Measurements from ENCODE around the gene RGMA. TPM values are rescaled to one million over a fixed set of nuclear protein-coding genes. Genes with fewer than 3 reads are reported as not detected.

The RGMA gene
- total and polyA plus RNA-seq, 5 donors: 9.2 to 16.4 (median 12.1) TPM

DNA sequence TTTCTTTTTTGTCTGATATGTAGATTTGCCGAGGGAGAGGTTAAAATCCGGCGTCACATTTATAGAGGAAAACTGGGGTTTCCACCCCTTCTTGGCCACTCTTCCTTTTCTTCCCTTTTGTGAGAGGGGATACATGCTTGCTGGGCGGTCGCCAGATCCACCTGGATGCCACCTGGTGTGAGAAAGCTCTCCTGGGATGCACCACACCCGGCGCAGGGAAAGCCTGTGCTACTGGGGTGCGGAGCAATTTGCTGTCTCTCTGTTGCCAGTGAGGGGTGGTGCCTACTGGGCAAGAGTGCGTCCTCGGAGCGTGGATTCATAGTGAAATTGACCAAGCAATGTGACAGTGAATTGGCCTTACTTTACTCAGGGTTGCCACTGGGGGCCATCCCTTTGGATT, 2.5 kb upstream of the RGMA start:
- H3K27me3 ChIP-seq (ENCODE audit: control insufficient read depth, insufficient read depth): no peaks in the 10 kb centered on the region
- intact Hi-C loops (cut with DNase I): no loop called here
- H3K9me3 ChIP-seq (ENCODE audit: control insufficient read depth, low read length): no peaks in the 10 kb centered on the region
- ATAC-seq (no peak), DNase-seq (no peak)
- no peak overlapping the region for H3K4me3 ChIP-seq (ENCODE audit: low read length)
- H3K27ac ChIP-seq (ENCODE audit: low read length): no peak overlapping the region
- no peaks in the 10 kb centered on the region for H3K4me1 ChIP-seq (ENCODE audit: control insufficient read depth, insufficient read depth, low read length)
- WGBS: 77% methylated on average over 11 of the region's 11 CpGs

DNA sequence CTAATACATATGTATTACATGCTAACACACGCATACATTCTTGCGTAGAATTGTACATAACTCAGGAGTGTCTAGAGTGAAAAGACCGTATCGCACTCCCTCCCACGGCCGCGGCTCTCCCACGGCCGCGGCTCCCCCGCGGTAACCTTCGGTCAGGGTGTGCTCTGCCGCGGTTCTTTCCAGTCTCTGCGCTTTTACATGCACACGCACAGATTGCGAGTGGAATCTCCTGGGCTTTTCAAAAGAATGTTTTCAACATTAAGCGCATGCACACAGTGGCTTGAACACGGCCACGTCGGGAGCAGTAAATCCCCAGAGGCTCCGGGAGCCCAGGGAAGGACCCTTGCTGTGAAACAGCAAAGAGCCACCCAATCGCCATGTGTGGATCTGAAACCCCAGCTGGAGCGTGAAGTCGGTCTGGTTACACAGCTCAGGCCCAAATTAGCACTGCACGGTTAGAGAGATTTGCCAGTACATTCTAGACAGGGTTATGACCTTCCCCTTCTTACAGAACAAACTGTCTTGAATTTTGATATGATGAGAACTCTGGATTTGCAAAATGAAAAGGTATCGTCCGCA, 805 bp upstream of the RGMA start:
- H3K4me3 ChIP-seq (ENCODE audit: low read length): peak overlapping the region; percentile 89
- 7% methylated on average over 29 of the region's 29 CpGs for WGBS
- peak overlapping the region; percentile 16 for H3K27ac ChIP-seq (ENCODE audit: low read length)
- peak; percentile 54 to 76 for ATAC-seq
- no peaks in the 10 kb centered on the region for H3K4me1 ChIP-seq (ENCODE audit: control insufficient read depth, insufficient read depth, low read length)
- intact Hi-C loops (cut with DNase I): loop anchor here in 1 of 4 donors (5.0 to 10.0 kb wide), 2 partner anchors 53 to 245 kb away; no protein-coding TSS in a partner anchor
- H3K27me3 ChIP-seq (ENCODE audit: control insufficient read depth, insufficient read depth): no peaks in the 10 kb centered on the region
- H3K9me3 ChIP-seq (ENCODE audit: control insufficient read depth, low read length): no peaks in the 10 kb centered on the region
- peak in 2 of 3 donors; percentile 48 to 63 for DNase-seq

DNA sequence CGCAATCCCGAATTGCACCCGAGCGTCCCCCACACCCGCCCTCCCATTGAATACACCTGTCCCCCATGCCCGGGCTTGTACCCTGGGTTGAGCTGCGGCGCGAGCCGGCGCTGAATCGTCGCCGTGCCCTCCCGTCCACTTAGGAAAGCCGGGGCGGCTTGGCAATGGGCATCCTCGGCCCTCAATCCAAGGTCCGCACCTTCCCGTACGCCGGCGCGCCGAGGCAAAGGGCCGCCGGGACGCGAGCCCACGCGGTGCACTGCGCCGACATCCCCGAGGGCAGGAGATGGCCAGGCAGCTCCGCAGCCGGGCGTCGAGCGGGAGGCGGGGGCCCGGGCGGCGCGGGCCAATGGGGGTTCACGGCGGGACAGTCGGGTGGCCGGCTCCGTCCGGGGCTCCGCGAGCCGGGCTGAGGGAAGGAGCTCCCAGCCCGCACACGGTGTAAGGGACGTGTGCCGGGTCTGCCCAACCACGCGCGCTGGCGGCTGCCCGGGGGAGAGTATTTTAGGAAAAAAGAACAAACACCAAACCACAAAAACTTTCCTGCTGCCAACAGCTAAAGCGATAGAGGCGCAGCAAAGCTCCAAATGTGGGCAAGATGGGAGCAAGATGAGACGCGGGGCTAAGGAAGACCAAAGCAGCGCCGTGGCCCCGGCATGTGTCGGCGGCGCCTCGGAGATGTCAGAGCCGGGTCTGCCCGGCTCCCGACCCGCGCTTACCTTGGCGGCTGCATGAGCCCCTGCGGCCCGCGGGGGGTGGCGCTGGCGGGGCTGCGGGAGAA, 621 bp downstream of the RGMA start:
- H3K4me3 ChIP-seq (ENCODE audit: low read length): peak overlapping the region; percentile 89
- no peak overlapping the region for H3K27ac ChIP-seq (ENCODE audit: low read length)
- no peaks in the 10 kb centered on the region for H3K4me1 ChIP-seq (ENCODE audit: control insufficient read depth, insufficient read depth, low read length)
- DNase-seq (peak; percentile 42 to 81 (median 69)), ATAC-seq (peak; percentile 72 to 76)
- no peaks in the 10 kb centered on the region for H3K27me3 ChIP-seq (ENCODE audit: control insufficient read depth, insufficient read depth)
- intact Hi-C loops (cut with DNase I): loop anchor here in 1 of 4 donors (5.0 to 10.0 kb wide), 2 partner anchors 51 to 246 kb away; no protein-coding TSS in a partner anchor
- H3K9me3 ChIP-seq (ENCODE audit: control insufficient read depth, low read length): no peaks in the 10 kb centered on the region
- WGBS: under 1% methylated on average over 85 of the region's 85 CpGs

DNA sequence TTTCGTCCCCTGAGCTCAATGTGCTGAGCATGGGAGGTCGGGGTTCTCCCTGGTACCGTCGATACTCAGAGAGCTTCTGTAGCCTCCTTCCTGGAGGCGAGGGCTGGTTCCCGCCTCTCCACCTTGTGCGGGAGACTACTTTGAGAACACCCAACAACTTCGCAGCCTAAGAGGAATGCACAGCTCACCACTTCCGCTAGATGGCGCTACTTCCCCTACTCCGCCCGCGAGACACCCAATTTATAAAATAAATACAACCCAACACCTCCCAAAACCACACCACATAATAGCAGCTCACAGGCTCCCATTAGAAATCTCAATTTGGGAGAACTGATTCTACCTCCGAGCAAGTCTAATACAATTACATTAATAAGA, 1.2 kb downstream of the RGMA start:
- peak; percentile 71 to 78 for ATAC-seq
- WGBS: under 1% methylated on average over 14 of the region's 14 CpGs
- no peaks in the 10 kb centered on the region for H3K4me1 ChIP-seq (ENCODE audit: control insufficient read depth, insufficient read depth, low read length)
- no peaks in the 10 kb centered on the region for H3K27me3 ChIP-seq (ENCODE audit: control insufficient read depth, insufficient read depth)
- DNase-seq: peak; percentile 64 to 90 (median 83)
- intact Hi-C loops (cut with DNase I): loop anchor here in 1 of 4 donors (5.0 to 10.0 kb wide), 2 partner anchors 51 to 247 kb away; no protein-coding TSS in a partner anchor
- no peak overlapping the region for H3K27ac ChIP-seq (ENCODE audit: low read length)
- H3K4me3 ChIP-seq (ENCODE audit: low read length): peak overlapping the region; percentile 89
- no peaks in the 10 kb centered on the region for H3K9me3 ChIP-seq (ENCODE audit: control insufficient read depth, low read length)

DNA sequence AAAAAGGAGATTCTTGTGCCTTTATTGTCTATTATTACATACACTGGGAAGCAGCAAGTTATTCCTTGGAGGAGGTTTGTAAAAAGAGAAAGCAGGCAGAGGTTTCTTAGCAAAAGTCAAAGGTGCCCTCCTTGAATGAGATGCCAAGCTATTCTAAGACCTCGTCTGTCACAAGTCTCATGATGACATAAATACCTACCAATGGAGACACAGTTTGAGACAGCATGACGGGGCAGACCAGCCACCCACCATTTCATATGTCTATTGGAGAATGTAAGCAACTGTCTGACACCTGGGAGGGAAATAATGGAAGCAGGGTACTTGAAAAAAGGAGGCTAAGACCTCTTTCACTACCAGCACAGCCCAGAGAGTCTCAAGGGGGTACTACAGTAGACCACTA, 2.2 kb downstream of the RGMA start:
- DNase-seq: no peak
- intact Hi-C loops (cut with DNase I): loop anchor here in 1 of 4 donors (5.0 to 10.0 kb wide), 2 partner anchors 49 to 248 kb away; no protein-coding TSS in a partner anchor
- no peaks in the 10 kb centered on the region for H3K4me1 ChIP-seq (ENCODE audit: control insufficient read depth, insufficient read depth, low read length)
- ATAC-seq: no peak
- no peak overlapping the region for H3K27ac ChIP-seq (ENCODE audit: low read length)
- no peaks in the 10 kb centered on the region for H3K27me3 ChIP-seq (ENCODE audit: control insufficient read depth, insufficient read depth)
- no peaks in the 10 kb centered on the region for H3K9me3 ChIP-seq (ENCODE audit: control insufficient read depth, low read length)
- no peak overlapping the region for H3K4me3 ChIP-seq (ENCODE audit: low read length)
- WGBS: 63% methylated on average over 2 of the region's 2 CpGs

DNA sequence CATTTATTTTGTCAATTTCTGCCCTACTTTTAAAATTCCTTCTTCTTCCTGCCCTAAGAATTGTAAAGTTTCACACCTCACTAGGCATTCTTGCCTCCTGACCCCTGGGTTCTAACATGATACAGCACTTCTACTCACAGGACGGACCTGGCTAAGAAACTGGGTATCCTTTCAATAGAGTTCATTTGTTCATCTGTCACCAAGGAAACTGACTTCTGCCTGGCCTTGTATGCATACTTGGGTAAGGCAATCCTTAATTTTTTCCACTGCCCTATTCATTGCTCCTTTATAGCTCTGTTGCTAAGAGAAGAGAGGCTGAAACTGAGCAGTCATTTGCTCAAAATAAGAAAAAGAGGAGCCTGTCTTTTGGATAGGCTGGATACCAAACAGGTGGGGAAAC, 3.3 kb downstream of the RGMA start:
- DNase-seq (no peak), ATAC-seq (no peak)
- 70% methylated on average over 1 of the region's 1 CpG for WGBS
- no peaks in the 10 kb centered on the region for H3K27me3 ChIP-seq (ENCODE audit: control insufficient read depth, insufficient read depth)
- no peaks in the 10 kb centered on the region for H3K9me3 ChIP-seq (ENCODE audit: control insufficient read depth, low read length)
- H3K4me3 ChIP-seq (ENCODE audit: low read length): no peak overlapping the region
- no peak overlapping the region for H3K27ac ChIP-seq (ENCODE audit: low read length)
- intact Hi-C loops (cut with DNase I): loop anchor here in 1 of 4 donors (5.0 to 10.0 kb wide), 2 partner anchors 48 to 249 kb away; no protein-coding TSS in a partner anchor
- no peaks in the 10 kb centered on the region for H3K4me1 ChIP-seq (ENCODE audit: control insufficient read depth, insufficient read depth, low read length)

DNA sequence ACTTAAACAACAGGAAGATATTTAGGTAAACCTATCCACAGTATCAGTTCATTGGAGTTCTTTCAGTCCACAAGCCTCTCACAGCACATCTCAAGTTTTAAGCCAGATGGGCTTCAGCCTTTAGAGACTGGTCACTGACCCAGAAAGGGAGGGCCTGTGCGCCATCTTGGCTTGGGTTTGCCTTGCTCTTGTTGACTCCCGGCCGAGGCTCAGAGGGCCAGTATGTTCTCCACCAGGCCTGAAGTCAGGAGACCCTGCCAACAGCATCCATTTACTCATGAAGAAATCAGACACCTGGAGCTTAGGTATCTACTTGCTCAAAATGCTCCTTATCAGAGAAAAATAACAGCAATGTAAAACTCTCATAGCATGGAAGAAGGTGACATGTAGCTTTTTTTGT, 6.2 kb downstream of the RGMA start:
- H3K27me3 ChIP-seq (ENCODE audit: control insufficient read depth, insufficient read depth): no peaks in the 10 kb centered on the region
- H3K4me1 ChIP-seq (ENCODE audit: control insufficient read depth, insufficient read depth, low read length): no peaks in the 10 kb centered on the region
- no peaks in the 10 kb centered on the region for H3K9me3 ChIP-seq (ENCODE audit: control insufficient read depth, low read length)
- no peak for DNase-seq
- WGBS: 98% methylated on average over 3 of the region's 3 CpGs
- no peak for ATAC-seq
- no peak overlapping the region for H3K27ac ChIP-seq (ENCODE audit: low read length)
- intact Hi-C loops (cut with DNase I): loop anchor here in 1 of 4 donors (10.0 kb wide), 1 partner anchor 252 kb away; no protein-coding TSS in a partner anchor
- H3K4me3 ChIP-seq (ENCODE audit: low read length): no peak overlapping the region

DNA sequence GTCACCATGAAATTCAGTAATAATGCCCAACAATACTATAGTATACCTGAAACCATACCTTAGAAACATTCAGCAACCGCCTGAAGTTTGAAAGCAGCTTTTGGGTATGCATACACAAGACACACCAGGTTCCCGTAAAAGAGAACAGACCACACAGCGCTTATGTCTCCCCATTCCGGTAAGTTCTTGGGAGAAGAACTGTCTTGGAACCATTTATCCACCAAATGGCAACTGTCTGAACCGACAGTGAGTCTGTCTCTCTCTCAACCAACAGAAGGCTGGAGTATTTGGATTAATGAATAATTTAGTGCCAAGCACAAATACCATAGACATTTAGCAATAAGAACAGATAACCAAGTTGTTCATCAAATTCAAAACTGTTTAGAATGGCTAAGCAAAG, 7.6 kb downstream of the RGMA start:
- H3K27ac ChIP-seq (ENCODE audit: low read length): no peak overlapping the region

DNA sequence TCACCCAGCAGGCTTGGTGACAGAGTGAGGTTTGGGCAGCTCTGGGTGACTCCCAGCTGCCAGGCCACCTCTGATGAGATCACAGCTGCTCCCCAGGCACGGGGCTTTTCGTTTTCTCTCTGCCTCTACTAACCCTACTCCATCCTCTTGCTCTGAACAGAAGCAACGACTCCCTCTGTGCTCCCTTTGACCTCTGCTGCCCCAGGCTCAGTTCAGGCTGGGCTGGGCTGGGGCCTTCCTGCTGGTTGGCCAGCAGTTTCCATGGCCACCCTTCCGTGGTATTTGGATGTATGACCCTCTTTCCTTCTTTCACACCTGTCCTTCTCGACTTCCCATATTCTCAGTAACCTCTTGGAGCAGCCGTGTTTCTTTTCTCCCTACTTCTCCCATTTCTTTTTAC, 8.6 kb downstream of the RGMA start:
- ATAC-seq (no peak), DNase-seq (no peak)
- Histone ChIP-seq H3K27ac (ENCODE audit: low read length) (no peak overlapping the region), H3K9me3 (ENCODE audit: control insufficient read depth, low read length) (no peaks in the 10 kb centered on the region), H3K4me3 (ENCODE audit: low read length) (no peak overlapping the region), H3K27me3 (ENCODE audit: control insufficient read depth, insufficient read depth) (no peaks in the 10 kb centered on the region), H3K4me1 (ENCODE audit: control insufficient read depth, insufficient read depth, low read length) (no peaks in the 10 kb centered on the region)
- intact Hi-C loops (cut with DNase I): loop anchor here in 1 of 4 donors (10.0 kb wide), 1 partner anchor 254 kb away; no protein-coding TSS in a partner anchor
- 70% methylated on average over 6 of the region's 6 CpGs for WGBS

More for the DNA sequence above, 7.6 kb downstream of the RGMA start:
- no peaks in the 10 kb centered on the region for H3K27me3 ChIP-seq (ENCODE audit: control insufficient read depth, insufficient read depth)
- DNase-seq (no peak), ATAC-seq (no peak)
- no peaks in the 10 kb centered on the region for H3K9me3 ChIP-seq (ENCODE audit: control insufficient read depth, low read length)
- no peak overlapping the region for H3K4me3 ChIP-seq (ENCODE audit: low read length)
- WGBS: 84% methylated on average over 5 of the region's 5 CpGs
- H3K4me1 ChIP-seq (ENCODE audit: control insufficient read depth, insufficient read depth, low read length): no peaks in the 10 kb centered on the region
- intact Hi-C loops (cut with DNase I): loop anchor here in 1 of 4 donors (10.0 kb wide), 1 partner anchor 253 kb away; no protein-coding TSS in a partner anchor

DNA sequence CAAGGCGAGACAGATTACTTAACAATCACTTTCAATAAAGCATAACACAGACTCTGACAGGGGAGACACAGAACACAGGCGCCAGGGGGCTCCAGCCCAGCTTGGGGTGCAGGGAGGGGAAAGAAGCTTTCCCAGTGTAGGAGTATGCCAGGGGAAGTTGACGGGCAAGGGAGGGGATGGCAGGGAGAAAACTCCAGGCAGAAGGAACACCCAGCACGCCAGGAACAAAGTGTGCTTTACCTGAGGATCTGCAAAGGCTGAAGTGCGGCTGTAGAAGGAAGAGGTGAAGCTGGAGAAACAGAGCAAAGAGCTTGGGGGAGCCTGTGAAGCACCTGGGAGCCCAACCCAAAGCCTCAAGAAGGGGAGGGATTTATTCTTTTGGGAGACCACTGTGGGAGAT, 12.1 kb downstream of the RGMA start:
- no peak for ATAC-seq
- no peak overlapping the region for H3K27ac ChIP-seq (ENCODE audit: low read length)

DNA sequence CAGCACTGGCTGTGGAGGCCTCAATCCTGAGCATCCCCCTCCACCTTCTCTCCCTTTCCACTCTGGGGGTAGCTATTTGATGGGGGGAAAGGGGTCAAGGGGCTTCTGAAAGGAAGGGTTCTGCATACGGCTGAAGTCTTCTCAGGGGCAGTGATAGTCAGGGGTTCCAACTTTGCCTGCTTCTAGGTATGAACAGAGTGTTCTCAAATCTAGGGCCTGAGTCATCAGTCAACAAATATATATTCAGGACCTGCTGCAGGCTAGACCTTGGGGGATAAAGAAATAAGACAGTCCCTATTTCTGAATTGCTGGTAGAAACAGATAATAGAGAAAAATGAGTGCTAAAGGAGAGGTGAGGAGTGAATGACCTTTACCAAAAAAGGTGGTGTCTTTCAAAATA, 12.8 kb downstream of the RGMA start:
- no peak overlapping the region for H3K27ac ChIP-seq (ENCODE audit: low read length)
- no peaks in the 10 kb centered on the region for H3K27me3 ChIP-seq (ENCODE audit: control insufficient read depth, insufficient read depth)
- no peak overlapping the region for H3K4me3 ChIP-seq (ENCODE audit: low read length)
- ATAC-seq (no peak), DNase-seq (no peak)
- H3K9me3 ChIP-seq (ENCODE audit: control insufficient read depth, low read length): no peaks in the 10 kb centered on the region
- intact Hi-C loops (cut with DNase I): no loop called here
- 87% methylated on average over 1 of the region's 1 CpG for WGBS
- H3K4me1 ChIP-seq (ENCODE audit: control insufficient read depth, insufficient read depth, low read length): no peaks in the 10 kb centered on the region

More for the DNA sequence above, 12.1 kb downstream of the RGMA start:
- no peaks in the 10 kb centered on the region for H3K27me3 ChIP-seq (ENCODE audit: control insufficient read depth, insufficient read depth)
- DNase-seq: no peak
- no peaks in the 10 kb centered on the region for H3K4me1 ChIP-seq (ENCODE audit: control insufficient read depth, insufficient read depth, low read length)
- H3K4me3 ChIP-seq (ENCODE audit: low read length): no peak overlapping the region
- 84% methylated on average over 5 of the region's 5 CpGs for WGBS
- intact Hi-C loops (cut with DNase I): no loop called here
- no peaks in the 10 kb centered on the region for H3K9me3 ChIP-seq (ENCODE audit: control insufficient read depth, low read length)

Data from right cardiac atrium (tissue), 5 donors.